ENCODE measurements around the gene GPC2. TPM values are rescaled to one million over a fixed set of nuclear protein-coding genes. Genes with fewer than 3 reads are reported as not detected.
"Not testable (repeated sequence)": the region's sequence is repeated elsewhere in the genome, so short reads cannot be mapped to it uniquely, and the experiment has no call there.

The GPC2 gene
- total RNA-seq (2021; ENCODE audit: unreplicated experiment) (17.9 TPM), Bru-seq, nascent RNA (percentile 57 among the genes with signal in this experiment), BruChase-seq, experiment 1, labeled RNA remaining after a 6-hour chase (percentile 69 among the genes with signal in this experiment), BruChase-seq, experiment 2, labeled RNA remaining after a 2-hour chase (percentile 71 among the genes with signal in this experiment)
- 5.1 and 5.9 TPM in 2 replicates for polyA plus RNA-seq (2012)
- long read RNA-seq, partial matches to known transcripts = 1 of 3 reads
- long read RNA-seq, other reads (novel, unspliced or antisense) = 2 of 3 reads

- CTCF ChIA-PET = interaction anchor here (0.7 to 1.8 kb wide), 3 partner anchors 12 to 45 kb away, joined by 3 to 11 read pairs (median 3); no protein-coding TSS in a partner anchor
These were observed at the start of gene GPC2, which contains the start of gene STAG3 for GRCh38 chr7:100177045-100178001. Gene GPC2, minus strand, starts transcription at chr7:100177381. Its CDS starts 182 bp downstream, at chr7:100177199. Gene STAG3, plus strand, starts transcription at chr7:100177918. Its CDS starts 2,639 bp downstream, at chr7:100180557.

GRCh38 chr7:100224891-100225290 is 47.7 kb upstream of the GPC2 start:
- H3K4me1 ChIP-seq (ENCODE audit: control insufficient read depth in 1 of 2, insufficient read depth in 2 of 2, low read length in 2 of 2); intact Hi-C loops (cut with micrococcal nuclease); DNase-seq (ENCODE audit: low read depth, low spot score); H3K4me2 ChIP-seq (ENCODE audit: low read length); H3K9me2 ChIP-seq (ENCODE audit: insufficient read depth); H4K20me1 ChIP-seq (ENCODE audit: insufficient read depth); H3K79me2 ChIP-seq (ENCODE audit: insufficient read depth, low read length); H3K9ac ChIP-seq (ENCODE audit: low read length); BruUV-seq (replicated peaks); H2AFZ ChIP-seq (ENCODE audit: low read depth, low read length, poor library complexity, severe bottlenecking); H3K27me3 ChIP-seq (ENCODE audit: insufficient read depth, low read length); ATAC-seq; H3K4me3 ChIP-seq (replicated peaks in 1 of 2; ENCODE audit: low read depth in 1 of 2, low read length in 2 of 2); H3K27ac ChIP-seq (ENCODE audit: low read depth, low read length); POLR2A ChIA-PET; RAD21 ChIA-PET (ENCODE audit: low non-redundant PET in 1 of 2, low total read pairs in 2 of 2, uncharacterized antibody in 2 of 2, unreplicated experiment in 2 of 2); CTCF ChIA-PET; H3K9me3 ChIP-seq (ENCODE audit: control insufficient read depth in 1 of 2, insufficient read depth in 1 of 2, low read depth in 1 of 2, low read length in 2 of 2); H3K36me3 ChIP-seq (ENCODE audit: control insufficient read depth in 1 of 2, insufficient read depth in 2 of 2, low read length in 2 of 2): not testable (repeated sequence)

More at GRCh38 chr7:100177045-100178001, at the start of gene GPC2, which contains the start of gene STAG3:
- no TSS peak for BruUV-seq (replicated peaks)
- H3K4me1 ChIP-seq (ENCODE audit: control insufficient read depth in 1 of 2, insufficient read depth in 2 of 2, low read length in 2 of 2) = peaks cover 3 to 12% of the 10 kb centered on the region in 2 experiments; a peak in 2 of 4 replicates
- no peaks in the 10 kb centered on the region for H3K27me3 ChIP-seq (ENCODE audit: insufficient read depth, low read length)
- DNase-seq (ENCODE audit: low read depth, low spot score) = peak; percentile 93
- peak within 1 kb of the TSS; percentile 65 for H3K9ac ChIP-seq (ENCODE audit: low read length)
- POLR2A ChIA-PET = interaction anchor here (0.6 to 1.4 kb wide), 5 partner anchors 11 to 162 kb away, joined by 3 to 7 read pairs (median 4); partner anchors contain the start of genes LAMTOR4 and ZKSCAN1
- H2AFZ ChIP-seq (ENCODE audit: low read depth, low read length, poor library complexity, severe bottlenecking) = peak within 1 kb of the TSS; percentile 41
- H4K20me1 ChIP-seq (ENCODE audit: insufficient read depth) = no peaks in the 10 kb centered on the region
- peak; percentile 94 for ATAC-seq
- no peaks in the 10 kb centered on the region for H3K9me3 ChIP-seq (ENCODE audit: control insufficient read depth in 1 of 2, insufficient read depth in 1 of 2, low read depth in 1 of 2, low read length in 2 of 2)
- no peaks in the 10 kb centered on the region for H3K9me2 ChIP-seq (ENCODE audit: insufficient read depth)
- H3K27ac ChIP-seq (ENCODE audit: low read depth, low read length) = peak within 1 kb of the TSS; percentile 42; the same call in 1 of the 2 replicates
- TF ChIP-seq ZBTB33 (IDR thresholded peaks at IDR 0.05; ENCODE audit: extremely low read depth, insufficient replicate concordance, low read length) (no peak), MAX (IDR thresholded peaks at IDR 0.05) (peak; percentile 96), POLR2A (IDR thresholded peaks at IDR 0.05; ENCODE audit: borderline replicate concordance, extremely low read depth, insufficient read depth, insufficient read length) (peak; percentile 47), EGR1 (IDR thresholded peaks at IDR 0.05; ENCODE audit: low read depth) (0 out of 2 replicates have a peak, but pooled peaks have one; percentile 44), YY1 (IDR thresholded peaks at IDR 0.05; ENCODE audit: extremely low read depth, insufficient replicate concordance, low read depth, low read length) (peak; percentile 14), POLR2AphosphoS5 (IDR thresholded peaks at IDR 0.05; ENCODE audit: low read depth, low read length) (peak; percentile 86), JUND (IDR thresholded peaks at IDR 0.05) (no peak)
- H3K4me3 ChIP-seq (replicated peaks in 1 of 2; ENCODE audit: low read depth in 1 of 2, low read length in 2 of 2) = peak within 1 kb of the TSS; percentile 72 to 85
- no peaks in the 10 kb centered on the region for H3K36me3 ChIP-seq (ENCODE audit: control insufficient read depth in 1 of 2, insufficient read depth in 2 of 2, low read length in 2 of 2)
- intact Hi-C loops (cut with micrococcal nuclease) = no loop called here
- RAD21 ChIA-PET (ENCODE audit: low non-redundant PET in 1 of 2, low total read pairs in 2 of 2, uncharacterized antibody in 2 of 2, unreplicated experiment in 2 of 2) = interaction anchor here in 1 of 2 experiments (0.6 to 0.7 kb wide), 2 partner anchors 12 to 124 kb away, joined by 3 to 5 read pairs; no protein-coding TSS in a partner anchor
- peak within 1 kb of the TSS; percentile 91 for H3K4me2 ChIP-seq (ENCODE audit: low read length)
- H3K79me2 ChIP-seq (ENCODE audit: insufficient read depth, low read length) = no peaks in the 10 kb centered on the region

All from HCT116 (cell line).